ENCODE measurements around the gene THAP5.

DNA sequence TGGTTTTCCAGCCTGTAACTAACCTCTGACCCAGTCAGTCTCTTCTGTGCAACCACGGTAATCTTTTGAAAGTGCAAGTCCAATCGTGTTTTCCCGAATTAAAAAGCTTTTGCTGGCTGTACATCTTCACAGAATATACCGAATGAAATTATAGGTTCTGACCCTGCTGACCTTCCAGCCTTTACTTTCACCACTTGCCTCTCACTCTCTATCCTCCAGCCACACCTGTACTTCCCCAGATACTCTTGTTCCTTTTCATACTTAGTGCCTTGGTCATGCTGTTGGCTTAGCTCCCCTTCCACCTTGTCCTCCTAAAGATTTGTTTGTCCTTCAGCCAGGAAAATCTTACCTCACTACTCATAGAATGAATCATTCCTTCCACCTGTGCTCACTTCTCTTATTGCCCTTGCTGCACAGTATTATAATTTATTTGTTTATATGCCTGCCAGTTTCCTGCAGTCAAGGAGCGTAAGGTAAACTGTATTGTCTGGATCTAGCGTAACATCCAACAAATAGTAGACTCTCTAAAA lies 41.3 kb downstream of the THAP5 start:
- TF ChIP-seq, protein P1, sequence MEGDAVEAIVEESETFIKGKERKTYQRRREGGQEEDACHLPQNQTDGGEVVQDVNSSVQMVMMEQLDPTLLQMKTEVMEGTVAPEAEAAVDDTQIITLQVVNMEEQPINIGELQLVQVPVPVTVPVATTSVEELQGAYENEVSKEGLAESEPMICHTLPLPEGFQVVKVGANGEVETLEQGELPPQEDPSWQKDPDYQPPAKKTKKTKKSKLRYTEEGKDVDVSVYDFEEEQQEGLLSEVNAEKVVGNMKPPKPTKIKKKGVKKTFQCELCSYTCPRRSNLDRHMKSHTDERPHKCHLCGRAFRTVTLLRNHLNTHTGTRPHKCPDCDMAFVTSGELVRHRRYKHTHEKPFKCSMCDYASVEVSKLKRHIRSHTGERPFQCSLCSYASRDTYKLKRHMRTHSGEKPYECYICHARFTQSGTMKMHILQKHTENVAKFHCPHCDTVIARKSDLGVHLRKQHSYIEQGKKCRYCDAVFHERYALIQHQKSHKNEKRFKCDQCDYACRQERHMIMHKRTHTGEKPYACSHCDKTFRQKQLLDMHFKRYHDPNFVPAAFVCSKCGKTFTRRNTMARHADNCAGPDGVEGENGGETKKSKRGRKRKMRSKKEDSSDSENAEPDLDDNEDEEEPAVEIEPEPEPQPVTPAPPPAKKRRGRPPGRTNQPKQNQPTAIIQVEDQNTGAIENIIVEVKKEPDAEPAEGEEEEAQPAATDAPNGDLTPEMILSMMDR (IDR thresholded peaks at IDR 0.05; ENCODE audit: poor library complexity, severe bottlenecking): no peak
- TF ChIP-seq POLR2AphosphoS5 (IDR thresholded peaks at IDR 0.05): no peak
- TF ChIP-seq RAD21 (conservative IDR thresholded peaks at IDR 0.05): no peak
- TF ChIP-seq, protein P2, sequence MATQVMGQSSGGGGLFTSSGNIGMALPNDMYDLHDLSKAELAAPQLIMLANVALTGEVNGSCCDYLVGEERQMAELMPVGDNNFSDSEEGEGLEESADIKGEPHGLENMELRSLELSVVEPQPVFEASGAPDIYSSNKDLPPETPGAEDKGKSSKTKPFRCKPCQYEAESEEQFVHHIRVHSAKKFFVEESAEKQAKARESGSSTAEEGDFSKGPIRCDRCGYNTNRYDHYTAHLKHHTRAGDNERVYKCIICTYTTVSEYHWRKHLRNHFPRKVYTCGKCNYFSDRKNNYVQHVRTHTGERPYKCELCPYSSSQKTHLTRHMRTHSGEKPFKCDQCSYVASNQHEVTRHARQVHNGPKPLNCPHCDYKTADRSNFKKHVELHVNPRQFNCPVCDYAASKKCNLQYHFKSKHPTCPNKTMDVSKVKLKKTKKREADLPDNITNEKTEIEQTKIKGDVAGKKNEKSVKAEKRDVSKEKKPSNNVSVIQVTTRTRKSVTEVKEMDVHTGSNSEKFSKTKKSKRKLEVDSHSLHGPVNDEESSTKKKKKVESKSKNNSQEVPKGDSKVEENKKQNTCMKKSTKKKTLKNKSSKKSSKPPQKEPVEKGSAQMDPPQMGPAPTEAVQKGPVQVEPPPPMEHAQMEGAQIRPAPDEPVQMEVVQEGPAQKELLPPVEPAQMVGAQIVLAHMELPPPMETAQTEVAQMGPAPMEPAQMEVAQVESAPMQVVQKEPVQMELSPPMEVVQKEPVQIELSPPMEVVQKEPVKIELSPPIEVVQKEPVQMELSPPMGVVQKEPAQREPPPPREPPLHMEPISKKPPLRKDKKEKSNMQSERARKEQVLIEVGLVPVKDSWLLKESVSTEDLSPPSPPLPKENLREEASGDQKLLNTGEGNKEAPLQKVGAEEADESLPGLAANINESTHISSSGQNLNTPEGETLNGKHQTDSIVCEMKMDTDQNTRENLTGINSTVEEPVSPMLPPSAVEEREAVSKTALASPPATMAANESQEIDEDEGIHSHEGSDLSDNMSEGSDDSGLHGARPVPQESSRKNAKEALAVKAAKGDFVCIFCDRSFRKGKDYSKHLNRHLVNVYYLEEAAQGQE (IDR thresholded peaks at IDR 0.05; ENCODE audit: borderline replicate concordance): no peak
- no peak for TF ChIP-seq EZH2 (IDR thresholded peaks at IDR 0.05; ENCODE audit: borderline replicate concordance, insufficient read depth, low read length, poor library complexity, severe bottlenecking)

All from neural cell (in vitro differentiated cells).